K562 (cell line): ENCODE data around the gene VEGFA. TPM values are rescaled to one million over a fixed set of nuclear protein-coding genes. Genes with fewer than 3 reads are reported as not detected.

ENCODE experiments used
- CREB1 ChIP-seq, 2 experiments: sonication (generic) in 1 of 2; formaldehyde crosslinking in 1 of 2; IDR thresholded peaks; 2 replicates each; pipeline versions ENCODE4 v1.6.1 to v1.8.0; 2012 to 2022; ENCODE audit warnings: inconsistent platforms in 1 of 2, mild to moderate bottlenecking in 1 of 2, missing genetic modification reagents in 1 of 2, moderate library complexity in 1 of 2
- E2F1 ChIP-seq: sonication (generic); formaldehyde crosslinking; IDR thresholded peaks from 2 replicates; pipeline ENCODE4 v1.8.1; 2023; ENCODE audit warnings: mild to moderate bottlenecking, missing genetic modification reagents, moderate library complexity
- ELF1 ChIP-seq: fragments of 200-800 bp; sonication (Bioruptor generic); IDR thresholded peaks from 2 replicates; pipeline ENCODE4 v1.6.1; 2016; ENCODE audit warnings: missing genetic modification characterization, missing compliant biosample characterization
- ELK1 ChIP-seq: sonication (generic); formaldehyde crosslinking; IDR thresholded peaks from 2 replicates; pipeline ENCODE4 v1.8.1; 2022; ENCODE audit warnings: missing genetic modification reagents
- ELK3 ChIP-seq: fragments of 450-650 bp; formaldehyde crosslinking; IDR thresholded peaks from 2 replicates; pipeline ENCODE4 v1.4.0; 2020; ENCODE audit warnings: mild to moderate bottlenecking
- FOSL1 ChIP-seq: fragments of 200-800 bp; sonication (Bioruptor generic); conservative IDR thresholded peaks from 2 replicates; pipeline ENCODE4 v1.6.1; 2016; ENCODE audit warnings: missing genetic modification characterization, missing compliant biosample characterization
- FOXP4 ChIP-seq: sonication (generic); formaldehyde crosslinking; IDR thresholded peaks from 2 replicates; pipeline ENCODE4 v1.8.0; 2022; ENCODE audit warnings: mild to moderate bottlenecking, missing genetic modification reagents, borderline replicate concordance
- KHSRP ChIP-seq: fragments of 450-650 bp; IDR thresholded peaks from 2 replicates; pipeline ENCODE4 v1.6.1; 2017
- MITF ChIP-seq: IDR thresholded peaks from 2 replicates; pipeline ENCODE4 v1.6.1; 2014; ENCODE audit warnings: antibody characterized with exemption
- MTA1 ChIP-seq: fragments of 450-650 bp; IDR thresholded peaks from 2 replicates; pipeline ENCODE4 v1.6.1; 2017; ENCODE audit warnings: borderline replicate concordance
- NBN ChIP-seq: fragments of 450-650 bp; IDR thresholded peaks from 2 replicates; pipeline ENCODE4 v1.6.1; 2016; ENCODE audit warnings: low read depth, mild to moderate bottlenecking
- NCOA1 ChIP-seq: fragments of 450-650 bp; IDR thresholded peaks from 2 replicates; pipeline ENCODE4 v1.6.1; 2016; ENCODE audit warnings: low read depth
- NELFE ChIP-seq: IDR thresholded peaks from 2 replicates; pipeline ENCODE4 v1.6.1; 2011; ENCODE audit warnings: mild to moderate bottlenecking; ENCODE audit not compliant: insufficient read depth, insufficient read length
- RFX5 ChIP-seq: IDR thresholded peaks from 2 replicates; pipeline ENCODE4 v1.6.1; 2011; ENCODE audit warnings: low read depth, mild to moderate bottlenecking, improper control_type of control experiment, low read length
- SMARCA5 ChIP-seq: fragments of 450-650 bp; IDR thresholded peaks from 2 replicates; pipeline ENCODE4 v1.6.1; 2016
- SMARCE1 ChIP-seq: fragments of 450-650 bp; IDR thresholded peaks from 2 replicates; pipeline ENCODE4 v1.7.1; 2016; ENCODE audit warnings: mild to moderate bottlenecking
- TRIM24 ChIP-seq, 2 experiments: fragments of 450-650 bp; IDR thresholded peaks; 2 replicates each; pipeline ENCODE4 v1.6.1; 2016
- ZFPM2 ChIP-seq: fragments of 250-450 bp; sonication (Bioruptor Pico); IDR thresholded peaks from 2 replicates; pipeline ENCODE4 v1.5.1; 2022; ENCODE audit warnings: mild to moderate bottlenecking
- ZNF12 ChIP-seq: sonication (generic); formaldehyde crosslinking; IDR thresholded peaks from 2 replicates; pipeline ENCODE4 v1.4.0; 2020; ENCODE audit warnings: mild to moderate bottlenecking, missing genetic modification reagents
- ZNF354B ChIP-seq: fragments of 250-450 bp; sonication (Bioruptor Pico); IDR thresholded peaks from 2 replicates; pipeline ENCODE4 v1.4.0; 2020
- ZNF79 ChIP-seq: fragments of 250-450 bp; sonication (Bioruptor Pico); IDR thresholded peaks from 2 replicates; pipeline ENCODE4 v1.4.0; 2020; ENCODE audit warnings: low read depth, mild to moderate bottlenecking, moderate library complexity
- polyA plus RNA-seq, 8 experiments: library from polyadenylated mRNA; depleted of rRNA in 4 of 8; stranded (reverse) in 5 of 8; unstranded in 3 of 8; fragments of >200 nt; fragmentation: Nextera tagmentation in 2 of 8; fragmentation: Illumina TruSeq in 1 of 8; extraction: Ambion mirVana in 2 of 8; extraction: Trizol in 1 of 8; gene quantifications; 2 replicates each; pipeline versions ENCODE4 v1.2.1 to v1.2.3, GENCODE V29; 2011 to 2014; ENCODE audit warnings: inconsistent platforms in 1 of 8, missing spikeins in 1 of 8
- total RNA-seq, 7 experiments: library from RNA; depleted of rRNA in 6 of 7; stranded (reverse); fragments of >200 nt in 6 of 7; fragmentation: Illumina TruSeq in 2 of 7; extraction: Trizol in 2 of 7; gene quantifications; 2 replicates each; pipeline versions ENCODE4 v1.2.1 to v1.2.3, GENCODE V29; 2011 to 2021; ENCODE audit warnings: low replicate concordance in 1 of 7

The VEGFA gene
- total and polyA plus RNA-seq, 9 of the 15 experiments (the other 6 are each of a cell fraction or from before 2014, with no cell fraction given), result 14.0 to 271 (median 124) TPM

GRCh38 chr6:43809417-43810305 is 39.6 kb downstream of the VEGFA start (continued):
- no peak for TF ChIP-seq E2F1 (CRISPR knock-in tag)
- TF ChIP-seq FOXP4, result no peak
- no peak for TF ChIP-seq RFX5
- no peak for TF ChIP-seq NELFE
- no peak for TF ChIP-seq ZNF354B (CRISPR knock-in tag)
- TF ChIP-seq SMARCE1, result peak; percentile 79
- TF ChIP-seq CREB1 (IDR thresholded peaks at IDR 0.05), result peak; percentile 91
- TF ChIP-seq CREB1 (CRISPR knock-in tag; IDR thresholded peaks at IDR 0.05), result peak; percentile 93
- peak; percentile 63; the same call in 1 of the 2 replicates for TF ChIP-seq MTA1
- 0 out of 4 replicates have a peak, but pooled peaks of 1 of the 2 experiments have one; percentile 18 for TF ChIP-seq TRIM24 (IDR thresholded peaks at IDR 0.05)
- peak; percentile 62; the same call in 1 of the 2 replicates for TF ChIP-seq KHSRP
- TF ChIP-seq FOSL1 (tag), result peak; percentile 91
- no peak for TF ChIP-seq ELF1
- peak; percentile 64; the same call in 1 of the 2 replicates for TF ChIP-seq NBN
- TF ChIP-seq ZNF12 (CRISPR knock-in tag), result no peak
- no peak for TF ChIP-seq ZNF79 (CRISPR knock-in tag)
- TF ChIP-seq ELK1 (CRISPR knock-in tag), result no peak
- no peak for TF ChIP-seq ZFPM2
- no peak for TF ChIP-seq ELK3 (CRISPR knock-in tag)
- peak; percentile 63; the same call in 1 of the 2 replicates for TF ChIP-seq NCOA1
- peak; percentile 19; the same call in 1 of the 2 replicates for TF ChIP-seq SMARCA5
- TF ChIP-seq MITF, result no peak
